Head of caudate nucleus (tissue), 42 donors: Measurements from ENCODE around the gene SKAP1.
"Not testable (repeated sequence)": the region's sequence is repeated elsewhere in the genome, so short reads cannot be mapped to it uniquely, and the experiment has no call there.

Experiments
- DNase-seq, 42 donors: peaks; one replicate each; pipeline versions ENCODE4 v3.0.0 to v3.0.0-alpha.2; 2020 to 2021; ENCODE audit warnings: mixed read lengths in 7 of 42
- intact Hi-C: fragments of 100-400 bp; cut with DNase I; formaldehyde crosslinking; loops from one replicate; pipeline ENCODE4 v1.15.0; 2022

Gene SKAP1

DNA sequence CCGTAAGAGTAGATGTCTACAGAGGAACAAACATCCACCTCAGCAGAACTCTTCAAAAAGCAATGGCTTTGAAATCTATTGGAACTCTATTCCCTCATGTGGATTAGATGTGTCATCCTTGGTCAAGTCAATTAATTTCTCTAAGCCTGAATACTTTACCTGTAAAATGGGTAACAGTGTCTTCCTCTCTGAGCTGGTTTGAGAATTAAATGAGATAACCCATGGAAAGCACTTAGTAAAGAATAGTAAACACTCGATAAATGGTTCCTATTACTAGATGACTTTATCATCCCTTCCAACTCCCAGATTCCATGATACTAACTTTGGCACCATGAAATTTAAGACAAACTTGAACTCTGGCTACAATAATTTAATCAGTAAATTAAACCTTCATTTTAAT is 89.1 kb downstream of the SKAP1 start:
- intact Hi-C loops: no loop called here
- DNase-seq: no peak

DNA sequence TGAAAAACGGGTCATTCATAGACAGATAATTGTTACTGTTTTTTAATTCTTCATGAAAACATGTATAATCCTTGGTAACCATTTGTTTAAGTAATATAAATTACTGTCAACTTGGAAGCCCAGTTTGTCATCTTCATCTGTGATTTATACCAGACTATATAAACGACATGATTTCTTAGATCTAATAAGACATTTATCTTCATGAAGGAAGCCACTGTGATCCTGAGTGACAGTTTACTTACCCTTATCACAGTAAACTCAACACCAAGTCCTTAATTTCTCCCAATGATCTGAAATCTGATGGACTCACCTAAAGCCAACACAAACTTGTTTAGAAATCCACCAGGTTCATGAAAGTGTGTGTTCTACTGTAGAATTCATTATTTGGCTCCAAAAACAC is 91.3 kb downstream of the SKAP1 start:
- intact Hi-C loops: no loop called here
- DNase-seq: no peak

DNA sequence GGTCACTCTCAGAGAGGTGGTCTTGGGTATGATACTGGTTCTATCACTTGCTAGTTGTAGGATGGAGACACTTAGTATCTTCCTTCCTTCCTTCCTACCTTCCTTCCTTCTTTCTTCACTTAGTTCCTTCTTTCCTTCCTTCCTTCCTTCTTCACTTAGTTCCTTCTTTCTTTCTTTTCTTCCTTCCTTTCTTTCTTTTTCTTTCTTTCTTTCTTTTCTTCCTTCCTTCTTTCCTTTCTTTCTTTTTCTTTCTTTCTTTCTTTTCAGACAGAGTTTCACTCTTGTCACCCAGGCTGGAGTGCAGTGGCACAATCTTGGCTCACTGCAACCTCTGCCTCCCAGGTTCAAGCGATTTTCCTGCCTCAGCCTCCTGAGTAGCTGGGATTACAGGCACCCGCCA is 92.1 kb downstream of the SKAP1 start:
- DNase-seq, intact Hi-C loops: not testable (repeated sequence)

DNA sequence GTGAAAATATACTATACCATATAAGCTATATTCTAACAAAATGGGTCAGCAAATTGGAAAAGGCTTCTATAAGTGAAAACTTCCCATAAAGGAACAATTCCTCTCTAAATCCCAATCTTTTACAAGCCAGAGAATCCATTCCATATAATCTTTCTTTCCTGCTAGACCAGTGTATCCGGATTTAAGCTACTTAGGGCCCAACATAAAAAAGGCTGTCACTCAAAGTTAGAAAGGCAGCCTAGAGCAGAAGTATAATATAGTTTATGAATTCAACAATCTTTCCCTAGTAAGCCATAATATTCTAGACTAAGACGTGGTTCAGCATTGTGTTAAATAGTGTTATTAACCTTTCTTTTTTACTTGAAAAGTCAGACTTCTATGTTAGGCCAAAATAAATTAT is 93.0 kb downstream of the SKAP1 start:
- intact Hi-C loops: no loop called here
- no peak for DNase-seq

DNA sequence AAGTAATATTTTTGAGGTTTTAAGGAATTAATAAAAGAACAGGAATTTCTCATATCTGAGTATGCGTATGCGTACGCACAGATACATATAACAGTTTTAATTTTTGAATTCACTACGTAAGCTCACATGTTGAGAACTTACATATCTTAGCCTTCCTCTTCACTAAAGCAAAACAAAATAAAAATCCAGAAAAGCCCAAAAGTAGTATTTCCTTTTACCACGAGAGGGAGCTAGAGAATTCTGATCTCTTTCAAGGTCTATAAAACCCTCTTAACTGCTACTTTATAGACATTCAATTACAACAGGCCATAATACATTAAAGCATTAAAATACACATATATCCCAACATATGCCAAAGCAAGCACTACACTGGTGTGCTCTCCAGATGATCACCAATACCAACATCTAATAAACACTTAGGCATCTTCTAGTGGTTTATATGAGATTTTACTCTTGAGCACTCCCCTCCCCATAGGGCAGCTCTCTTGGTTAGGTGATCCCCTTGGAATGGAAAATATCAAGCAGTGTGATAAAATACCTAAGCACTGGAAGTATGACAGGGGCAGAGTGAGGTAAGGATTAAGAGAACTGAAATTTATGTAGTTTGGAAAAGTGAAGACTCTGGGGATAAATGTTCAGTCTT is 94.0 kb downstream of the SKAP1 start:
- peak in 1 of 42 donors; percentile 26 for DNase-seq
- intact Hi-C loops: no loop called here

DNA sequence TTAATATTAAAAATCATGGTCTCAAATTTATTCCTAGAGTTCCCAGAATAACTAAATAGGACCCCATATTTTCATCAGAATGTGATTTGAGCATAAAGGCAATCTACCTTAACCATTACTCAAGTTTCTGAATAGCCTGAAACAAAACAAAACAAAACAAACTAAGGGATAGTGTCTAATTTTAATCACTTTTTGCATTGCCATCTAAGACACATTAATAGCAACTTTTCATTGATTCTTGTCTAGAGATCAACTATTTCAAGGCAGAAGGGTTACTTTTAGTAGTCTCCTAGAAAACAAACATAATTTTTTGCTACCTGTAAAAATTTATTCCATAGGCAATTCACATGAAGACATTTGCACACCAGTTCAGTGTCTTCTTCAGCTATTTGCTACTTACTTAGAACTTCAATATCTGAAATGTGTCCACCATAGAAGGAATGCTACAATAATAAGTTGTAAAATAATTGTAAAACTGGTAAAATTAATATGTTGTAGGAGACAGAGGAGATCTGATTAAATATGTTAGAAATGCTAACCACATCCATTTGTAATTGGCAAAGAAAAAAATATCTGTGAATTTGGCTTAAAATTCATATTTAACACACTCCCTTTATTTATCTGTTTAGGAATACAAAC is 94.7 kb downstream of the SKAP1 start:
- intact Hi-C loops: no loop called here

DNA sequence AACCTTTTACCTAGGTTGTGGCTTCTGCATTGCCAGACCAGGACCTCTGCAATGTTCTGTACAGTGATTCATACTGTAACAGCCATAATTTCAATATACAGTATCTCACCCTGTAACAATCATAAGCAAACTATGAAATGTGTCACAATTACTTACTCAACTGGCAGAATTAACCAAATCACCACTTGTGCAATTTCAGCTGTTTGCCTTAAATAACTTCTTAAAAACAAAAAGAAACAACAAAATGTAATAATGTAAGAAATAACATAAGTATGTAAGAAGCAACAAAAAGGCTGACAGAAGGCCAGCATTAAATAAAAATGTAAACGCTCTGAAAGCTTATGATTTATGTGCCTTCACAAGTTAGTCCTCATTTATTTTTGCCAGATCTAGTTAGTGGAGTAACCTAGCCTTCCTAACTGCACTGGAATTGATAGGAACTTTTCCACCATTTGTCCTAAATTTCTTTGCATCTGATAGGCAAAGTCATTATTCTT is 96.9 kb downstream of the SKAP1 start:
- DNase-seq: no peak
- intact Hi-C loops: no loop called here

More for the DNA sequence above, 94.7 kb downstream of the SKAP1 start:
- no peak for DNase-seq

DNA sequence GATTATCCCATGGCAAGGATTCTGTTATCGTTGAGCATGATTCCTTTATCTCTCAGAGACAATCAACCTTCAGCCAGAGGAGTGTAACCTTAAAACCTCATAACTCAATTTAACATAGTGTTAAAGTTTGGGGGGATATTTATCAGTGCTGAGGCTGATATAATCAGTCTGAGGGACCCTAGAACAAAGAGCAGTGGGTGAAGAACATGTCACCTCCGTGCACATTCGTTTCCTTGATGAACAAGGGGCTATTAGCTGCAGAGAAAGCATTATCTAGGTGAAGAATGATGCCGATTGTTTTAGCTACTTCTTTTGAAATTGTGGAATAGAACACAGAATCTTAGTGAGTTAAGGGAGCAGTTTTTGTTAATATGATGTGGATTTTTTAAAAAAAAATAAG is 99.1 kb downstream of the SKAP1 start:
- DNase-seq: no peak
- intact Hi-C loops: no loop called here

DNA sequence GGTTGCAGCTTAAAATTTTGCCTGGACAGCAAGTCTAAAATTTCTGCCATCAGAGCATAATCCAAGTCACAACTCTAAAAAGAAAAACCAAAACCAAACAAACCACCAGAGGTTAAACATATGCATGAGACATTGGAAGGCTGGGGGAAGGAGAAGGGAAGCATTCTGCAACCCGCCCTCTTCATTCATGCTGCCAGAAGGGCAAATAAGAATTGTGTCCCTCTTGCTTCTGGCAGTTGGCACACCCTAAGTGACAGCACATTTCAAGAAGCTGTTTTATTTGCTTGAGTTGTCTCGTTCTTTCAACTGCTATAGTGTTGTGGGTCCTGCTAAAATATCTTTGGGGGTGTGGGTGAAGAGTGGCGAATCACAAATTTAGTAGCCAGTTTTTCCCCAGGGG is 99.6 kb downstream of the SKAP1 start:
- no peak for DNase-seq
- intact Hi-C loops: no loop called here

DNA sequence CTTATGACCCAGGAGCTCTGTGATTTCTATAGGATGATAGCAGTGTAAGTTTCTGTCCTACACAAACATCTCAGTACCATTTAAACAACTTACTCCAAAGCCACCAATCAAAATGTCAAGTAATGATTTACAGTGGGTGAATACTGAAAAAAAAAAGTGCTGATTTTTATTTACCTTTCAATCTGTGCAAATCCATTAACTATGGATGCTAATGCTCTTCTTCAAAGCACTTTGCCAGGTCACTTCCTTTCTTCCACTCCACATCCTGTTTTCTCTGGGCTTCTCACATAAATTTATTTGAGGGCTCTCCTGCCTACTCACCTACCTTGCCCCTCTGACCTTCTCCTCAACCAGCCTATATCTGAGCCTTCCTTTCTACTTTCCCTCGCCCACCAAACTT is 101.6 kb downstream of the SKAP1 start:
- no peak for DNase-seq
- intact Hi-C loops: no loop called here

DNA sequence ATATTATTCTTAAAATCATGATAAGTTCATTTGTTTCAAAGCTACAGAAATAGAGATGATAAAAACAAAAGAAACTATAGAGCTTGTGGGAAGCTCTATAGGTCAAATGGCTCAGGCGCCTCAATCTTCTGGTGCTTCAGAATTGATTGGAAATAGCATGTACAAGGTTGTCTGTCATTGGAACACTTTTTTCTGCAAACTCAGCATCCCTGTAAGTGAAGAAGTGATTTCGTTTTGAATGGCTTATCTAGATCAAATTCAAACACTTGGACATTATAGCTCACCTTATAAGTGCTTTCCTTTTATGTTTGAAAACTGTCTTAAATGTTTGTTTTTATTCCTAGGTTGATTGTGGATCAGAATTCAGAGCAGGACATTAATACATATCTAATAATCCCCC is 103.7 kb downstream of the SKAP1 start:
- intact Hi-C loops: no loop called here

DNA sequence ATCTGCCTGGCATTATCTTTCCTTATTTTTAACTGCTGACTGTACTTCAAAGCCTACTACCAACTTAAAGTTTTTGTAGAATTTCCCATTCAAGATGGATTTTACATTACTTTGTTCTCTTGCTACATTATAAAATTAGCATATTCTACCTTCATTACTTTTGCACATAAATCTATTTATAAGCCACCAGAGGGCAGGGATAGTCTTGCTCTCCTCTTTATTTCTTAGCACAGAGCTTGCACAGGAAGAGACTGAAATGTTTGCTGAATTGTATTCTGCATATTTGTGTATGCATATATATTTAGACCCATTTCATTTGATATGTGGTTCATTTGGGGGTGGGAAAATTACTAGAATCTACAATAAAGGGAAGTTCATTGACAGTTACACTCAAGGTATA is 108.0 kb downstream of the SKAP1 start:
- DNase-seq: no peak
- intact Hi-C loops: no loop called here

More for the DNA sequence above, 103.7 kb downstream of the SKAP1 start:
- DNase-seq: no peak

DNA sequence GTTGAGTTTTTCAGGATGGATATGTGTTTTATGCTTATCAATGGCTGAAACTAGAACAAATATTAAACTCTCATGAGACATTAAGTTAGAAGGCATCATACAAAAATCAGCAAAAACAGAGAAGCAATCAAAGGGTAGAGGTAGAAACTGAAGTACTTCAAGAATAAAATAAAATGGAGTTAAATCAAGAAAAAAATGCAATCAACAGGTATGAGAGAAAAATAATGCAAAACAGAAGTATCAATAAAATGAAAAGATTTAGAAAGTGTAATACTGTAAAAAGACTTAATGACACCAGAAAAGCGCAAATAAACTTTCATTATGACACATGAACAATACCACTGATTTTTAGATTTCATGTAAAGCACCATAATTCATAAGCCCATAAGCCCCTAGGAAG is 112.3 kb downstream of the SKAP1 start:
- no peak for DNase-seq
- intact Hi-C loops: no loop called here

DNA sequence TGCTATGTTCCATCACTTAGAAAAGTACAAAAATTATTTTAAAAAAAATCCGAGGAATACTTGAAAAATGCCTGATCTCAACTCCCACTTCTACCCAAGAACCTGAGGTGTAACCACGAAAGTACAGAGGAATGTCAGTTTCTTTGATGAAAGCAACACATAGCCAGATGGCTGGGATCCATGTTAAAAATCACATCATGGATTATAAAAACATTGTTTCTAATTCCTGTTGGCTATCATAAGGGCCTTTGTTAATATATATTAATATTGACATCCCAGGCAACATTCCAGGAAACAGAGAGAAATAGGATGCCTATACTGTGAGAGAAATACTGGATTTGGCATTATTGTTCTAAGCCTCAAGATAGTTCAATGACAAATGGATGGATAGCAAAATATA is 115.3 kb downstream of the SKAP1 start:
- intact Hi-C loops: no loop called here
- no peak for DNase-seq

DNA sequence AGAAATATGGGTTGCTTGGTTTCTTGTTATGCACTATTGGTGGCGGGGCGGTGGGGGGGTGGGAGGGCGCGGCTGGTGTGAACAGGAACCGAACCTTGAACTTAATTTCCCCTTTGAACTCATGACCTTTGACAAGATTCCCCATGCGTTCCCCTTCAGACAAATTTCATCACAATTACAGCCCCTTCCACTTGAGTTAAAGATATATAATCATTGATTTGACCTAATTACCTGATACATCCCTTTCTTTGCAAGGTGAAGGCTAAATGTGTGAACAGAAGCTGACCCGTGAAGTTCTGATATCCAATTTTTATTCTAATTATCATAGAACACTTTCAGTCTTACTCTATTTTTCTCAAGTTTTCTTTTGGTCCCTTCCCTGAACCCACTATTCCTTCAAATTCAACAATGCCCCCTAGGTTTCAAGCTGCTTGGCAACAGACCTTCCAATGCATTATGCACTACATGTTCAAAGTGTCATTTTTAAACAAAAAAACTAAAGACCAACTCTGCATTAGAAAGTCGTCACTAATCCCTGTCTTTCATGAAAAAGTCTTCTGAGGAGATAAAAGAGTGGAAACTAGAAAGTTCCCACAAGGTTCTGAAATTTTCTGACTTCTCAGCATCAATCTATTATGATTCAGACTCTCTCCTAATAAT is 116.8 kb downstream of the SKAP1 start:
- intact Hi-C loops: no loop called here
- no peak for DNase-seq

DNA sequence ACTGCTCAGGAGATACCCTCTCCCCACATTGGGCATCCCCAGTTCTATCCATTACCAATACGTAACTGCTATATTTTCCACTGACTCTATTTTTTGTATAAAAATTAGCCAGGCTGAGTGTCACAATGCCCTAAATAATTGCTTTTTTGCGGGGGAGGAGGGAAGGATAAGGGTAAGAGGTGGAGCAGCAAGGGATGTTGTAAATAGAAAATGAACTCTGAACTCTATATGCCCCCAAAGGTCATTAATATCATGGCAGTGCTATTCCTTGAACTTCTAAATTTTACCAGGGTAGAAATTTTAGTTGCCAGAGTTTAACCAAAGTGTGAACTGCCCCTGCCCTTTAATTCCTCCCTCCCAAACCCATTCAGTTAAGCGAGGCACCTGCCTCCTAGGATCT is 118.7 kb downstream of the SKAP1 start:
- DNase-seq: no peak
- intact Hi-C loops: no loop called here

DNA sequence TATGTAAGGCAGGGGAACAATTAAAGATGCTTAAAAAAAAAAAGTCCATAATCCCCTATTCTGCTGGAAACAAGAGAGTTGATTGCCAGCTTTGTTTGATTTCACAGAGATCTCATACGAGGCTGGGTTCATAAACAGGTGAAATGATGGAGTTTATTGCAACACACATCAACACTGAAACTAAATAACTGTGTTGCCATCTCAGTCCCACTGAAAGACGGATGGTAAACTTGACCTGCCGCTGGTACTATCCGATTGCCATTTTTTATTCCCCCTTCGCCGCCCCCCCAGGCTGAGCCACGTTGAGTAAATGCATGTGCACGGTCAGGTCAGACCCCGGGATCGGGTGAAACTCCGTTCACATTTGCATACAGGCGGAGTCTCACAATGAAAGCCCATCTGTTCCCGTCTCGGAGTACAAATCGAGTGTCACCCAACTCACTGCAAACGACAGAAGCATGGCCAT is 119.2 kb downstream of the SKAP1 start:
- intact Hi-C loops: no loop called here
- no peak for DNase-seq

DNA sequence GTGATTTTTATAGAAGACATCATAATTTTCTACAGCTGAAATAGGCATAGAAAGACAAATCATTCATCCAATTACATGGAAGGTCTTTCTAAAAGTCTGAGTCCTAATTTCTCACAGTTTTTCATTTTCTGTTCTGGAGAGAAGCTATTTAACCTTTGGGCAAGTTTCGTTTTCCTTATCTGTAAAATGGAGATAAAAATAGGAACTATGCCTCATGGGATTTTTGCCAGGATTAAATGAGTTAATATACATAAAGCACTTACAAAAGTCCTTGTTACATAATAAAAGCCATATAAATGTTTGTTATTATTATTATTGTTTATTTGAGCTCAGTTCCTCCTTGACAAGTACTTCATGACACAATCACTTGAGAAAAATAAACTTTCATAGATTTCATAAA is 121.4 kb downstream of the SKAP1 start:
- intact Hi-C loops: no loop called here
- no peak for DNase-seq

DNA sequence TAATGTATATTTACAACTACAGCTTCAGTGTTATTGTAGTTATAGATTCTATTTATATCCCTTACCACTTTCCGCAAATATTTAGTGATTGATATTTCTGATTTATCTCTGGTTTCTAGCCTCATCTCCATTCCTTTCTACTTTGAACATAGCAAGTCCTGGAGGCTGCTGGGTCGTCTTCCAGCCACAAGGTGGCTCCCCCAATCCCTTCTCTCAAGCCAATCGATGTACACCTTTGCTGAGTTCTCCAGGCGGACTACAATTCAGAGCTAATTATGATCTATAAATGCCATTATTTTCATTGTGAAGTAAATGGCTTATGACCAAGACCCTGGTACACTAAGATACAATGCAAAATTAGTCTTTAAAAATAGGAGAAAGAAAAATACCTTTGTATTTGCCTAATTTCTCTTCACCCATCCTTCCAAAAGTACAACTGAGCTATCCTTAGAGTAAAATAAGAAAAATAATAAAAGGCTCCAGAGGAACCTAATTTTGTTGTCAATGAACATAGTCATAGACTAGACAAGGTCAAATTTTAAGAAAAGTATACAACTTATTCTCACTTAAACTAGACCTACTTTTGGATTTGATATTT is 122.1 kb downstream of the SKAP1 start:
- peak in 28 of 42 donors; percentile 5 to 60 (median 25) for DNase-seq
- intact Hi-C loops: no loop called here

DNA sequence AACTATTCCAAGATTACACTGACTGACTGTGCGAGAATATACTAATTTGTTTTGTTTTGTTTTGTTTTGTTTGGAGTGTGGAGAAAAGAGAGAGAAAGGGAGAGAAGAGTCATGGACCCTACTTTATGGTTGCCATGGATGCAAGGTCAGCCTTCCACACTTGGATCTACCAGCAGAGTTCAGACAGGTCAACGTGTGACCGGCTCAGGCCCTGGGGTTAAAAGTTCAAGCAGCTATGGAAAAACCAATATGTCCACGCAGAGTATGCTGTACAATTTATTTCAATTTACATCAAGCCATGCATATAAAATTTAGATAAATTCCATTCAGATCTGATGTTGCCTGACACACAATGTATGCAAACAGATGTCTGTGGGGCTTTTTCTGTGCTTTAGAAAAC is 122.8 kb downstream of the SKAP1 start:
- intact Hi-C loops: no loop called here

More for the DNA sequence above, 122.8 kb downstream of the SKAP1 start:
- no peak for DNase-seq
